Hepatocyte (in vitro differentiated cells): ENCODE results near the gene SLC26A6. TPM values are rescaled to one million over a fixed set of nuclear protein-coding genes. Genes with fewer than 3 reads are reported as not detected.

Experiments
- DNase-seq: peaks from one replicate; pipeline ENCODE4 v3.0.0-alpha.2; 2016; ENCODE audit warnings: low spot score
- H2AFZ ChIP-seq: fragments of 200-600 bp; sonication (generic); 2 replicates; pipeline ENCODE4 v1.6.0; 2016; ENCODE audit warnings: antibody characterized with exemption, mild to moderate bottlenecking
- H3K27ac ChIP-seq: fragments of 200-600 bp; sonication (generic); 2 replicates; pipeline ENCODE4 v1.5.1; 2016; ENCODE audit warnings: mild to moderate bottlenecking
- H3K27me3 ChIP-seq: fragments of 200-600 bp; sonication (generic); 2 replicates; pipeline ENCODE4 v1.6.1; 2016
- H3K36me3 ChIP-seq: fragments of 200-600 bp; sonication (generic); replicated peaks from 2 replicates; pipeline ENCODE4 v1.5.1; 2016; ENCODE audit warnings: low read depth; ENCODE audit not compliant: insufficient read depth
- H3K4me1 ChIP-seq: fragments of 200-600 bp; sonication (generic); 2 replicates; pipeline ENCODE4 v1.5.1; 2016; ENCODE audit warnings: mild to moderate bottlenecking, moderate library complexity; ENCODE audit not compliant: insufficient read depth
- H3K4me2 ChIP-seq: fragments of 200-600 bp; sonication (generic); 2 replicates; pipeline ENCODE4 v1.6.0; 2016
- H3K4me3 ChIP-seq: fragments of 200-600 bp; sonication (generic); 2 replicates; pipeline ENCODE4 v1.5.1; 2016; ENCODE audit warnings: mild to moderate bottlenecking
- H3K79me2 ChIP-seq: fragments of 200-600 bp; sonication (generic); 2 replicates; pipeline ENCODE4 v1.6.0; 2017; ENCODE audit warnings: mild to moderate bottlenecking
- H3K9me2 ChIP-seq: fragments of 200-600 bp; sonication (generic); replicated peaks from 2 replicates; pipeline ENCODE4 v1.6.0; 2017; ENCODE audit warnings: mild to moderate bottlenecking; ENCODE audit not compliant: insufficient read depth
- H3K9me3 ChIP-seq: fragments of 200-600 bp; sonication (generic); 2 replicates; pipeline ENCODE4 v1.5.1; 2016; ENCODE audit warnings: low read depth, mild to moderate bottlenecking
- H4K20me1 ChIP-seq: fragments of 200-600 bp; sonication (generic); 2 replicates; pipeline ENCODE4 v1.6.0; 2016; ENCODE audit warnings: mild to moderate bottlenecking; ENCODE audit not compliant: insufficient read depth, poor library complexity, severe bottlenecking
- EZH2 ChIP-seq: fragments of 200-600 bp; sonication (generic); IDR thresholded peaks from 2 replicates; pipeline ENCODE4 v1.6.1; 2016; ENCODE audit warnings: antibody characterized with exemption, mild to moderate bottlenecking, borderline replicate concordance
- EZH2phosphoT487 ChIP-seq: fragments of 200-600 bp; sonication (generic); IDR thresholded peaks from one replicate; pipeline ENCODE4 v1.6.1; 2018; ENCODE audit warnings: antibody characterized with exemption, mild to moderate bottlenecking, low read depth, moderate library complexity; ENCODE audit not compliant: unreplicated experiment, severe bottlenecking
- WGBS: methylation state at CpG from one replicate; pipeline ENCODE4 v1.1.6; 2016; ENCODE audit warnings: low lambda C conversion rate; ENCODE audit errors: missing lambda C conversion rate; 5-methylcytosine and 5-hydroxymethylcytosine counted together
- polyA plus RNA-seq: library from polyadenylated mRNA; unstranded; fragments of >200 nt; fragmentation: Nextera tagmentation; extraction: Ambion mirVana; gene quantifications from 2 replicates; pipeline ENCODE4 v1.2.1, GENCODE V29; 2016
- total RNA-seq: library from RNA; depleted of rRNA; stranded (reverse); fragments of >200 nt; gene quantifications from 2 replicates; pipeline ENCODE4 v1.2.3, GENCODE V29; 2014
- TF ChIP-seq, protein P1 (sequence below): fragments of 200-600 bp; sonication (generic); IDR thresholded peaks from 2 replicates; pipeline ENCODE4 v1.5.1; 2016; ENCODE audit warnings: antibody characterized with exemption, mild to moderate bottlenecking; ENCODE audit not compliant: poor library complexity

Gene SLC26A6
- total and polyA plus RNA-seq, 2 experiments from 2014 or later = 53.7 to 56.6 TPM

GRCh38 chr3:48650723-48651122 lies 15.5 kb upstream of the SLC26A6 start:
- 92% methylated on average over 12 of the region's 12 CpGs for WGBS
- H3K4me1 ChIP-seq = no peaks in the 10 kb centered on the region
- H3K9me3 ChIP-seq = no peaks in the 10 kb centered on the region
- no peak overlapping the region for H3K27ac ChIP-seq
- H3K9me2 ChIP-seq = no peaks in the 10 kb centered on the region
- TF ChIP-seq EZH2 = no peak
- TF ChIP-seq, protein P1, sequence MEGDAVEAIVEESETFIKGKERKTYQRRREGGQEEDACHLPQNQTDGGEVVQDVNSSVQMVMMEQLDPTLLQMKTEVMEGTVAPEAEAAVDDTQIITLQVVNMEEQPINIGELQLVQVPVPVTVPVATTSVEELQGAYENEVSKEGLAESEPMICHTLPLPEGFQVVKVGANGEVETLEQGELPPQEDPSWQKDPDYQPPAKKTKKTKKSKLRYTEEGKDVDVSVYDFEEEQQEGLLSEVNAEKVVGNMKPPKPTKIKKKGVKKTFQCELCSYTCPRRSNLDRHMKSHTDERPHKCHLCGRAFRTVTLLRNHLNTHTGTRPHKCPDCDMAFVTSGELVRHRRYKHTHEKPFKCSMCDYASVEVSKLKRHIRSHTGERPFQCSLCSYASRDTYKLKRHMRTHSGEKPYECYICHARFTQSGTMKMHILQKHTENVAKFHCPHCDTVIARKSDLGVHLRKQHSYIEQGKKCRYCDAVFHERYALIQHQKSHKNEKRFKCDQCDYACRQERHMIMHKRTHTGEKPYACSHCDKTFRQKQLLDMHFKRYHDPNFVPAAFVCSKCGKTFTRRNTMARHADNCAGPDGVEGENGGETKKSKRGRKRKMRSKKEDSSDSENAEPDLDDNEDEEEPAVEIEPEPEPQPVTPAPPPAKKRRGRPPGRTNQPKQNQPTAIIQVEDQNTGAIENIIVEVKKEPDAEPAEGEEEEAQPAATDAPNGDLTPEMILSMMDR = no peak
- TF ChIP-seq EZH2phosphoT487 = no peak
- H4K20me1 ChIP-seq = no peaks in the 10 kb centered on the region
- H3K36me3 ChIP-seq = no peaks in the 10 kb centered on the region
- DNase-seq = no peak
- H3K4me3 ChIP-seq = no peak overlapping the region
- no peaks in the 10 kb centered on the region for H3K27me3 ChIP-seq
- no peaks in the 10 kb centered on the region for H3K79me2 ChIP-seq
- H3K4me2 ChIP-seq = no peak overlapping the region
- H2AFZ ChIP-seq = no peak overlapping the region

DNA sequence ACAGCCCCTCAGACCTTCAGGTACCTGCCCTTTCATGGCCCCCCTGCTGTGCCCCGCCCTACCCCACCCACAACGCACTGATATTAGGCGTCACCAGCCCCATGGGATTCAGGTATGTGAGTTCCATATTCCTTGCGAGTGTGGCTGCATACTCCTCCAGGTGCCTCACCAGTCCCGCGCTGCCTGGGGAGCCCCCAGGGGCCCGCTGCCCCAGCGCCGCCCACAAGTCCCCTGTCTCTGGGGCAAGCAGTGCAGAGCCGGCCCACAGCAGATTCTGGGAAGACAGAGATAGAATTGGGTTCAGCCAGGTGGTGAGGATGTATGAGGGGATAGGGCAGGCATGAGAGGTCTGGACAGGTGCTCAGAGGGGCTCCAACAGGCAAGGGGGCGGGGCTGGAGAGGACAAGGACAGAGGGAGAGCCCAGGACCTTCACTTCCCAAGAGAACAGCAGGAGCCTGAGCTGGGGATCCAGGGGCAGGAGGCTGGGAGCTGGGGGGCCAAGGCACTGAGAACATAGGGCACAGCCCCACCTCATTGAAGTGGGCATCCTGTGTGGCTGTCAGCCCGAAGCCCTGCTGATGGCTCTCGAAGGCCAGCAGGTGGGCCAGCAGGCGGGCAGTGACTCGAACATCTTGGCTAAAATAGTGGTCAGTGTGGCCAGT lies 13.1 kb upstream of the SLC26A6 start:
- WGBS = 95% methylated on average over 15 of the region's 15 CpGs
- no peaks in the 10 kb centered on the region for H3K4me1 ChIP-seq
- TF ChIP-seq EZH2phosphoT487 (no peak), EZH2 (no peak)
- TF ChIP-seq, protein P1 = no peak
- no peaks in the 10 kb centered on the region for H3K79me2 ChIP-seq
- H3K9me3 ChIP-seq = no peaks in the 10 kb centered on the region
- H3K9me2 ChIP-seq = no peaks in the 10 kb centered on the region
- no peak overlapping the region for H2AFZ ChIP-seq
- no peak for DNase-seq
- no peak overlapping the region for H3K27ac ChIP-seq
- no peaks in the 10 kb centered on the region for H4K20me1 ChIP-seq
- no peaks in the 10 kb centered on the region for H3K27me3 ChIP-seq
- no peak overlapping the region for H3K4me3 ChIP-seq
- H3K36me3 ChIP-seq = no peaks in the 10 kb centered on the region
- H3K4me2 ChIP-seq = no peak overlapping the region

DNA sequence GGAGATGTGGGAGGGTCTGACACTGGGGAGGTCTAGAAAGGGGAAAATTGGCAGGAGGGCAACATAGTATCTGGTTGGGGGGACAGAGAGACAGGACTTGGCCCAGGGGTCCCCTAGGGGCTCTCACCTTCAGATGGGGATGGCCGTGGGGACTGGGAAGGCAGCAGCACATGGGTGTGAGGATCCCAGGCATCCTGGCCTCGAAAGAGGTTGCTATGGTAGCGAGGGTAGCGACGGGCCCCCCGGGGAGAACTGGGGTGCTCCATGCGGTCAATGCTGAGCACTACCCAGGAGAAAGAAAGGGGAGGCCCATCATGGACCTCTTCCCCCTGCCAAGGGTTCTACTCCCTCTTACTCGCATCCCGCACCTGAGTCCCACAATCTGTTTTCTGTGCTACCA lies 12.5 kb upstream of the SLC26A6 start:
- H3K79me2 ChIP-seq = no peaks in the 10 kb centered on the region
- DNase-seq = no peak

More for the DNA sequence above, 12.5 kb upstream of the SLC26A6 start:
- H3K4me2 ChIP-seq = no peak overlapping the region
- H4K20me1 ChIP-seq = no peaks in the 10 kb centered on the region
- no peaks in the 10 kb centered on the region for H3K4me1 ChIP-seq
- 98% methylated on average over 9 of the region's 9 CpGs for whole genome bisulfite sequencing
- TF ChIP-seq, protein P1 = no peak
- H3K27ac ChIP-seq = no peak overlapping the region
- no peak overlapping the region for H2AFZ ChIP-seq
- no peaks in the 10 kb centered on the region for H3K27me3 ChIP-seq
- no peaks in the 10 kb centered on the region for H3K9me3 ChIP-seq
- no peak overlapping the region for H3K4me3 ChIP-seq
- H3K36me3 ChIP-seq = no peaks in the 10 kb centered on the region
- H3K9me2 ChIP-seq = no peaks in the 10 kb centered on the region
